Testis (tissue), 3 donors: ENCODE measurements around the gene BOLL. TPM values are rescaled to one million over a fixed set of nuclear protein-coding genes. Genes with fewer than 3 reads are reported as not detected.

Experiments
- DNase-seq: peaks from one replicate; pipeline ENCODE4 v3.0.0-alpha.2; 2019
- H3K27ac ChIP-seq, 2 donors: fragments of 200-600 bp; sonication (generic); one replicate each; pipeline ENCODE4 v1.5.1; 2019
- H3K27me3 ChIP-seq: fragments of 200-600 bp; sonication (generic); one replicate; pipeline ENCODE4 v1.5.1; 2019
- H3K36me3 ChIP-seq: fragments of 200-600 bp; sonication (generic); one replicate; pipeline ENCODE4 v1.5.1; 2017; ENCODE audit warnings: low read depth; ENCODE audit errors: missing control alignments
- H3K4me1 ChIP-seq: fragments of 200-600 bp; sonication (generic); one replicate; pipeline ENCODE4 v1.5.1; 2019
- H3K4me3 ChIP-seq, 2 donors: fragments of 200-600 bp; sonication (generic); one replicate each; pipeline ENCODE4 v1.5.1; 2017 to 2019
- H3K9me3 ChIP-seq: fragments of 200-600 bp; sonication (generic); one replicate; pipeline ENCODE4 v1.5.1; 2017
- POLR2A ChIP-seq: fragments of 450-650 bp; IDR thresholded peaks from one replicate; pipeline ENCODE4 v1.6.1; 2017; ENCODE audit warnings: antibody characterized with exemption, mild to moderate bottlenecking, moderate library complexity
- WGBS, 2 donors: methylation state at CpG; one replicate each; pipeline ENCODE4 v1.1.5; 2018; 5-methylcytosine and 5-hydroxymethylcytosine counted together
- intact Hi-C: fragments of 100-400 bp; cut with DNase I; formaldehyde crosslinking; loops from one replicate; pipeline ENCODE4 v1.15.1; 2023; ENCODE audit warnings: low total_unique reads
- polyA plus RNA-seq: library from polyadenylated mRNA; stranded (reverse); fragments of 350-450 nt; fragmentation: Illumina TruSeq; extraction: RNeasy Lipid Tissue Mini Kit (QIAGEN cat#74804); gene quantifications from one replicate; pipeline ENCODE4 v1.2.3, GENCODE V29; 2014; ENCODE audit warnings: low read depth, low replicate concordance; ENCODE audit not compliant: insufficient read depth
- total RNA-seq, 2 donors: library from RNA; depleted of rRNA; stranded (reverse); fragments of >200 nt; gene quantifications; one replicate each; pipeline ENCODE4 v1.2.3, GENCODE V29; 2016
- TF ChIP-seq, protein P1 (sequence below), 3 experiments: fragments of 450-650 bp in 2 of 3; fragments of 200-600 bp in 1 of 3; sonication (generic) in 1 of 3; IDR thresholded peaks; one replicate each; pipeline ENCODE4 v1.5.1; 2016 to 2019; ENCODE audit warnings: antibody characterized with exemption in 3 of 3, mild to moderate bottlenecking in 2 of 3, moderate library complexity in 1 of 3

Gene BOLL
- total and polyA plus RNA-seq, 3 donors from 2014 or later, result 51.0 to 256 (median 65.0) TPM

DNA sequence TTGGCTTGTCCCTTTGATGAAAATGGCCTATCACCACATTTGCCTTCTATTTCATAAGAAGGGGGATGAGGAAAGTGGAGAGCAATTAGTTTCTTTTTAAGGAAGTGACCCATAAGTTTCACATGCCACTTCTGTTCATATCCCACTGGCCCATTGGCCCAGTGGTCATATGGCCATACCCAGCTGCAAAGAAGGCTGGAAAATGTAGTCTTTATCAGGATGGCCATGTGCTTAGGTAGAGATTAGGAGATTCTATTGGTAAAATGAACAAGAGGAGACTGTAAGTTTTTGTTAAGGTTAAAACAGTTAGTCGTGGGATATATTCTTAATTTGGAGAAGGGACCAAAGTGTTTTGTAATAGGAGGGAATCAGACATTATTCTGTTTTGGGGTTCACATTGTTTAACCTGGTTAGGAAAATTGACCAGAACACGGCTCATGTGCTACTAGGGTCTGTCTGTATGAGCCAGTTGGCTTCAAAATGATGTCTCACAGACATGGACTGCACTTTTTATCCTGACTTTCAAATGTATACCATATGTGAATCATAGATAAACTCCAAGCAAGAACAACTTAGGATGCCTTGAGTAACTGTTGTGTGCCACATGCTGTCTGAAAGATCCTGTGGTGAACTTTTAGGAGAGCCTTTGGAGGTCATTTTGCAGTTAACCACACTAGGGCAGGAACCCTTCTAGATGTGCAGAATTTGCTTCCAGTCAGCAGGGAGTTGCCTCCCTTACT lies 36.6 kb upstream of the BOLL start:
- TF ChIP-seq POLR2A, result no peak
- TF ChIP-seq, protein P1, sequence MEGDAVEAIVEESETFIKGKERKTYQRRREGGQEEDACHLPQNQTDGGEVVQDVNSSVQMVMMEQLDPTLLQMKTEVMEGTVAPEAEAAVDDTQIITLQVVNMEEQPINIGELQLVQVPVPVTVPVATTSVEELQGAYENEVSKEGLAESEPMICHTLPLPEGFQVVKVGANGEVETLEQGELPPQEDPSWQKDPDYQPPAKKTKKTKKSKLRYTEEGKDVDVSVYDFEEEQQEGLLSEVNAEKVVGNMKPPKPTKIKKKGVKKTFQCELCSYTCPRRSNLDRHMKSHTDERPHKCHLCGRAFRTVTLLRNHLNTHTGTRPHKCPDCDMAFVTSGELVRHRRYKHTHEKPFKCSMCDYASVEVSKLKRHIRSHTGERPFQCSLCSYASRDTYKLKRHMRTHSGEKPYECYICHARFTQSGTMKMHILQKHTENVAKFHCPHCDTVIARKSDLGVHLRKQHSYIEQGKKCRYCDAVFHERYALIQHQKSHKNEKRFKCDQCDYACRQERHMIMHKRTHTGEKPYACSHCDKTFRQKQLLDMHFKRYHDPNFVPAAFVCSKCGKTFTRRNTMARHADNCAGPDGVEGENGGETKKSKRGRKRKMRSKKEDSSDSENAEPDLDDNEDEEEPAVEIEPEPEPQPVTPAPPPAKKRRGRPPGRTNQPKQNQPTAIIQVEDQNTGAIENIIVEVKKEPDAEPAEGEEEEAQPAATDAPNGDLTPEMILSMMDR (IDR thresholded peaks at IDR 0.05), result no peak
- Histone ChIP-seq H3K36me3 (no peaks in the 10 kb centered on the region), H3K4me3 (no peak overlapping the region), H3K27ac (no peak overlapping the region), H3K27me3 (no peaks in the 10 kb centered on the region), H3K9me3 (no peaks in the 10 kb centered on the region), H3K4me1 (no peaks in the 10 kb centered on the region)
- intact Hi-C loops, result no loop called here
- 79 to 89% methylated on average over 2 of the region's 2 CpGs for WGBS, 2 donors
- DNase-seq, result no peak

DNA sequence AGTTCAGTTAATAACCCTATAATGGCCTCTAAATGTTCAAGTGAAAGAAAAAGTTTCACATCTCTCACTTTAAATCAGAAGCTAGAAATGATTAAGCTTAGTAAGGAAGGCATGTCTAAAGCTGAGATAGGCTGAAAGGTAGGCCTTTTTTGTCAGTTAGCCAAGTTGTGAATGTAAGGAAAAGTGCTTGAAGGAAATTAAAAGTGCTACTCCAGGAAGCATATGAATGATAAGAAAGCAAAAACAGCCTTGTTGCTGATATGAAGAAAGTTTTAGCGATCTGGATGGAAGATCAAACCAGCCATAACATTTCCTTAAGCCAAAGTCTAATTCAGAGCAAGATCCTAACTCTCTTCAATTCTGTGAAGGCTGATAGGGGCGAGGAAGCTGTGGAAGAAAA lies 29.4 kb upstream of the BOLL start:
- no peak for DNase-seq
- no peaks in the 10 kb centered on the region for H3K9me3 ChIP-seq
- H3K27ac ChIP-seq, result no peak overlapping the region
- no peaks in the 10 kb centered on the region for H3K4me1 ChIP-seq
- TF ChIP-seq, protein P1 (IDR thresholded peaks at IDR 0.05), result no peak
- TF ChIP-seq POLR2A, result no peak
- H3K36me3 ChIP-seq, result no peaks in the 10 kb centered on the region
- H3K27me3 ChIP-seq, result no peaks in the 10 kb centered on the region
- H3K4me3 ChIP-seq, result no peak overlapping the region
- WGBS, 2 donors, result 84% methylated on average over 2 of the region's 2 CpGs
- intact Hi-C loops, result no loop called here

DNA sequence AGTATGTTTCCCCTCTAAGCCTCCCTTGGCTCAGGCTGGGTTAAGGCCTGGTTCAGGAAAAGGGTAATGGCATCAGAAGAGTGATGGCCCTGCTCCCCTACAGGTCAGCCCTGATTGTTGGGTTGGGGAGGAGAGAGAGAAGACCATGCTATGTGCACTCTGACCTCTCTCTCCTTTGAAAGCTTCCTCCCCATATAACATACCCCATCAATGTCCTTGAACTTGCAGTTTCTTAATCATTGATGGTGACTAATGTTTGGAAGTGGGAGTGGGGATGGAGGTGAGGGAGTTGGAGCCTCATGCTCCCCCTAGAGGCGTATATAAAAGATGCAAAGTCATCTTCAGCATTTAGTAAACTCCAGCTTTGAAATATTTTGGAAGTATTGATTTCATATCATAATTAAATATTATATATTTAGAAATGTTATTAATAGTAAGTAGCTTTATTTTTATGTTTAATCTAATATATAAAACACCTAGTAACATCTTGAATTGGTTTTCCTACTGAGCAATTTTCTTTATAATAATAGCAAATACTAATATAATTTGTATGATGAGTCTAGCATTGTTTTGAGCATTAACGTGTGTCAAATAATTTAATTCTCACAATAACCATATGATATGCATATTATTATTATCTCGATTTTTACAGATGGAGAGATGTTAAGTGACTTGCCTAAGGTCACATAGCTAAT lies 28.1 kb upstream of the BOLL start:
- intact Hi-C loops, result no loop called here
- DNase-seq, result no peak

DNA sequence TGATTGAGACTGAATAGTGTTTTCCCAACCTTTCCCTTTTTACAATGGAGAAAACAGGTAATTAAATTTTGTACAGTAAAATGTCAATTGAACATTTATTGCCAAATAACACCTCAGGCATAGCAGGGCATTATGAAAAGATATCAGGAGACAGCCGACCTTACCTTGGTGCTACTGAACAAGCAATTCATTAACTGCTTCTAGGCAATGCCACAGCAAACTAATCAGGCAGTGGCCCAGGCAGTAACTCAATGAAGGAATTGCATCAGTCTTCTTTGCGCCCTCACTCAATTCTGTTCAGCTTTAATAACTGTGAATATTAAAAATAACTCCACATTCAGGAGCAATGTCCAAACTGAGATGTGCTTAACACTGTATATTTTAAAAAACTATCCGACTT lies 25.4 kb upstream of the BOLL start:
- Histone ChIP-seq H3K27me3 (no peaks in the 10 kb centered on the region), H3K4me1 (no peaks in the 10 kb centered on the region), H3K4me3 (no peak overlapping the region), H3K36me3 (no peaks in the 10 kb centered on the region), H3K9me3 (no peaks in the 10 kb centered on the region), H3K27ac (no peak overlapping the region)
- no peak for DNase-seq
- WGBS, 2 donors, result 79 to 83% methylated on average over 3 of the region's 3 CpGs
- intact Hi-C loops, result no loop called here
- no peak for TF ChIP-seq POLR2A

More for the DNA sequence above, 28.1 kb upstream of the BOLL start:
- no peaks in the 10 kb centered on the region for H3K9me3 ChIP-seq
- no peak overlapping the region for H3K4me3 ChIP-seq
- no peaks in the 10 kb centered on the region for H3K27me3 ChIP-seq
- no peaks in the 10 kb centered on the region for H3K36me3 ChIP-seq
- H3K4me1 ChIP-seq, result no peaks in the 10 kb centered on the region
- H3K27ac ChIP-seq, result no peak overlapping the region
- no peak for TF ChIP-seq POLR2A
- TF ChIP-seq, protein P1 (IDR thresholded peaks at IDR 0.05), result peak in 1 of 3 experiments; percentile 42
- 62 to 72% methylated on average over 3 of the region's 3 CpGs for WGBS, 2 donors

DNA sequence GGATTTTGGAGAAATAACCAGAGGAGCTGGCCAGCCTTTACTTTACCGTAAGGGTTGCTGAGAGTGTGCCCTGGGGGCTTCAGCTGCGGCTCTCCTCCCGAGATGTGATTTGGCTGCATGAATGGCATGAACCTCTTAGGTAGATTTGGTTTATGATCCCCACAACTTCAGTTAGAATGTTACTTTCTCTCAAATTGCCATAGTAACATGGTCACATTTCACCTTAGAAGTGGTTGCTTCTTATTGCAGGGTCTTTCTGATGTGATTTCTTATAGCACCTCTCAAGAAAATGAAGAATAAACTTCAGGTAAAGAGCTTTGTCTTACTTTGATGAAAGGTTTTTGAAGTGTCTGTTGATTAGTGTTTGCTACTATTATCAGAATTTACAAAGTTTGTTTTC lies 24.9 kb upstream of the BOLL start:
- no peaks in the 10 kb centered on the region for H3K9me3 ChIP-seq
- H3K4me1 ChIP-seq, result no peaks in the 10 kb centered on the region
- H3K36me3 ChIP-seq, result no peaks in the 10 kb centered on the region
- H3K27ac ChIP-seq, result no peak overlapping the region
- TF ChIP-seq, protein P1 (IDR thresholded peaks at IDR 0.05), result no peak
- no peak for TF ChIP-seq POLR2A
- H3K4me3 ChIP-seq, result no peak overlapping the region
- no peak for DNase-seq
- WGBS, 2 donors, result 91 to 99% methylated on average over 3 of the region's 3 CpGs
- intact Hi-C loops, result no loop called here
- H3K27me3 ChIP-seq, result no peaks in the 10 kb centered on the region
